GM06990 (cell line): Measurements from ENCODE around the gene NBL1.

Experiments used
- DNase-seq: peaks from one replicate; pipeline ENCODE4 v3.0.0-alpha.2; 2011; ENCODE audit not compliant: insufficient read length; ENCODE audit errors: extremely low read depth
- H3K27me3 ChIP-seq: replicated peaks from 2 replicates; pipeline ENCODE4 v1.6.0; 2011; ENCODE audit warnings: low read length; ENCODE audit not compliant: control insufficient read depth, insufficient read depth
- H3K36me3 ChIP-seq: 2 replicates; pipeline ENCODE4 v1.5.1; 2011; ENCODE audit warnings: low read length; ENCODE audit not compliant: control insufficient read depth, insufficient read depth
- H3K4me3 ChIP-seq: replicated peaks from 2 replicates; pipeline ENCODE4 v1.5.1; 2011; ENCODE audit warnings: low read depth, mild to moderate bottlenecking, control low read depth, low read length
- TF ChIP-seq, protein P1 (sequence below): IDR thresholded peaks from 2 replicates; pipeline ENCODE4 v1.5.1; 2011; ENCODE audit warnings: low read length, control low read depth, mild to moderate bottlenecking, inconsistent platforms; ENCODE audit not compliant: insufficient read depth, poor library complexity, severe bottlenecking

The NBL1 gene

DNA sequence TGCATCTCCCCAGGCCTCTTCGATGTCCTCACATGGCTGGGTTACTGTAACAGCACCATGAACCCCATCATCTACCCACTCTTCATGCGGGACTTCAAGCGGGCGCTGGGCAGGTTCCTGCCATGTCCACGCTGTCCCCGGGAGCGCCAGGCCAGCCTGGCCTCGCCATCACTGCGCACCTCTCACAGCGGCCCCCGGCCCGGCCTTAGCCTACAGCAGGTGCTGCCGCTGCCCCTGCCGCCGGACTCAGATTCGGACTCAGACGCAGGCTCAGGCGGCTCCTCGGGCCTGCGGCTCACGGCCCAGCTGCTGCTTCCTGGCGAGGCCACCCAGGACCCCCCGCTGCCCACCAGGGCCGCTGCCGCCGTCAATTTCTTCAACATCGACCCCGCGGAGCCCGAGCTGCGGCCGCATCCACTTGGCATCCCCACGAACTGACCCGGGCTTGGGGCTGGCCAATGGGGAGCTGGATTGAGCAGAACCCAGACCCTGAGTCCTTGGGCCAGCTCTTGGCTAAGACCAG is 34.9 kb downstream of the NBL1 start:
- Histone ChIP-seq H3K27me3 (no peaks in the 10 kb centered on the region; the same call in 1 of the 2 replicates), H3K4me3 (no peak overlapping the region), H3K36me3 (no peaks in the 10 kb centered on the region)
- DNase-seq, result no peak
- TF ChIP-seq, protein P1, sequence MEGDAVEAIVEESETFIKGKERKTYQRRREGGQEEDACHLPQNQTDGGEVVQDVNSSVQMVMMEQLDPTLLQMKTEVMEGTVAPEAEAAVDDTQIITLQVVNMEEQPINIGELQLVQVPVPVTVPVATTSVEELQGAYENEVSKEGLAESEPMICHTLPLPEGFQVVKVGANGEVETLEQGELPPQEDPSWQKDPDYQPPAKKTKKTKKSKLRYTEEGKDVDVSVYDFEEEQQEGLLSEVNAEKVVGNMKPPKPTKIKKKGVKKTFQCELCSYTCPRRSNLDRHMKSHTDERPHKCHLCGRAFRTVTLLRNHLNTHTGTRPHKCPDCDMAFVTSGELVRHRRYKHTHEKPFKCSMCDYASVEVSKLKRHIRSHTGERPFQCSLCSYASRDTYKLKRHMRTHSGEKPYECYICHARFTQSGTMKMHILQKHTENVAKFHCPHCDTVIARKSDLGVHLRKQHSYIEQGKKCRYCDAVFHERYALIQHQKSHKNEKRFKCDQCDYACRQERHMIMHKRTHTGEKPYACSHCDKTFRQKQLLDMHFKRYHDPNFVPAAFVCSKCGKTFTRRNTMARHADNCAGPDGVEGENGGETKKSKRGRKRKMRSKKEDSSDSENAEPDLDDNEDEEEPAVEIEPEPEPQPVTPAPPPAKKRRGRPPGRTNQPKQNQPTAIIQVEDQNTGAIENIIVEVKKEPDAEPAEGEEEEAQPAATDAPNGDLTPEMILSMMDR, result no peak

DNA sequence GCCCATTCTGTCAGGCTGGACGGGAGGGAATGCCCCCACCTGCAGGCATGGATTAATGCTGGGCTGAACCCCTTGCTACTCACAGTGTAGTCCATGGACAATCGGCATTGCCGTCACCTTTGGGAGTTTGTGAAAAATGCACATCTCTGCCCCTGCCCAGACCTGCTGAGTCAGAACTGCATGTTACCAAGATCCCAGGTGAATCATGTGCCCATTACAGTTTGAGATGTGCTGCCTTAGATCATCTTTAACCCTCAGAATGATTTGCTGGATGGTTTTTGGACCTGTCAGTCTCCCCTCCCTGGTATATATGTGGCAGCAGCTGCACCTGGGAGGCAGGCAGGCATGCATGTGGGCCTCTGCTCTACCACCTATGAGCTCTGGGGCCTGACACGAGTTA is 35.6 kb downstream of the NBL1 start:
- TF ChIP-seq, protein P1, result no peak
- Histone ChIP-seq H3K27me3 (no peaks in the 10 kb centered on the region; the same call in 1 of the 2 replicates), H3K36me3 (no peaks in the 10 kb centered on the region), H3K4me3 (no peak overlapping the region)
- DNase-seq, result no peak

DNA sequence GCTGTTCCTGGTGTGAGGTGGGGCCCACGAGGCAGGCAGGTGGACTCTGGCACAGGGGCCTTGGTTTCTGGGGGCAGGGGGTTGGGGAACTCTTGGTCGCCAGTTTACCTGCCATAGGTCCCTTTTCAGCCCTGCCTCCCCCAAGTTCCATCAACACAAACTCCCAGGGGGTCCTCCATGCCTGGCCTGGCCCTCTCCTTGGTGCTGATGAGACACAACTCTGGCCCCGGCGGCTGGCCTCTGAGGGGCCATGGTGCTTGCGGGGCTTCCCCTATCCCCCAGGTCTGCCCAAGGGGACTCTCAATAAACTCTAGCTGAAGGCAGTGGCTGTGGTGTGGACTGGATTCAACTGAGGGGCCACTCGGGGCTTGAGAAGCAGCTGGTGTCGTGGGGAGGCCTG is 36.5 kb downstream of the NBL1 start:
- TF ChIP-seq, protein P1, result no peak
- Histone ChIP-seq H3K36me3 (no peaks in the 10 kb centered on the region), H3K4me3 (no peak overlapping the region), H3K27me3 (no peaks in the 10 kb centered on the region; the same call in 1 of the 2 replicates)
- DNase-seq, result no peak

DNA sequence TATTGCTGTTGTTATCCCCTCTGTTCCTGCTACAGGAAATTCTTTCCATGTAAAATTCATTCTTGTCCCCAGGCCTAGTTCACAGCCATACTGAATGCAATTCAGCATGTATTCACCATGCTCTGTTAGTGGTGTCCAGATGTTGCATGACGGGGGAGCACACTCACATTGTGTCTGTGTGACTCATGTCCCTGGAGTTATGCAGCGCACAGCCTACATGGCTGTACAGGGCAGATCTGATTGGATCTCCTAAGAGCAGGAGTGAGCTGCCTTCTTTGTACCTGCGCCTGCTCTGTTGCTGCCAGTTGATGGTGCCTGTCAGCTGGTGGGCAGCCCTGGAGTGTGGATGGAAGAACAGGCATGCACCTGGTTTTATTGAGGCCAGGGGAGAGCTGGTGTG is 38.1 kb downstream of the NBL1 start:
- no peak for DNase-seq
- Histone ChIP-seq H3K4me3 (no peak overlapping the region), H3K36me3 (no peaks in the 10 kb centered on the region), H3K27me3 (no peaks in the 10 kb centered on the region)
- TF ChIP-seq, protein P1, result no peak

DNA sequence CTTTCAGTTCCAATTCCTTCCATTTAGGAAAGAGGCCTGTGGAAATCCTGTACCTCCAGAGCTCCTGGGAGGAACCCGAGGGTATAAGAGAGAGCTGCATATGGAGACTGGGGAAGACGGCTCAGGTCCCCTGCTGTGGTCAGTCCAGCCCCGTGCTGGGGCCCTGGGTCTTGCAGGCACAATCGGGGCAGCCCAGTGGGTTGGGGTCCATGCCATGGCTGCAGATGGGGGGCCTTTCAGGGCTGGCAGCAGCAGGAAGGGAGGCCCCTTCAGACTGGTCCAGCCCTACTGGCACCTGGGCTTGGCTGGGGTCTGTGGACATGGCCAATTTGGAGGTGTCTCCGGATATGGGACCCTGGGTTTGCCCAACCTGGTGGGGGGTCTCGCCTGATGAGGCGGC is 38.8 kb downstream of the NBL1 start:
- Histone ChIP-seq H3K36me3 (no peaks in the 10 kb centered on the region; the same call in 1 of the 2 replicates), H3K4me3 (no peak overlapping the region), H3K27me3 (no peaks in the 10 kb centered on the region)
- TF ChIP-seq, protein P1, result no peak
- DNase-seq, result no peak

DNA sequence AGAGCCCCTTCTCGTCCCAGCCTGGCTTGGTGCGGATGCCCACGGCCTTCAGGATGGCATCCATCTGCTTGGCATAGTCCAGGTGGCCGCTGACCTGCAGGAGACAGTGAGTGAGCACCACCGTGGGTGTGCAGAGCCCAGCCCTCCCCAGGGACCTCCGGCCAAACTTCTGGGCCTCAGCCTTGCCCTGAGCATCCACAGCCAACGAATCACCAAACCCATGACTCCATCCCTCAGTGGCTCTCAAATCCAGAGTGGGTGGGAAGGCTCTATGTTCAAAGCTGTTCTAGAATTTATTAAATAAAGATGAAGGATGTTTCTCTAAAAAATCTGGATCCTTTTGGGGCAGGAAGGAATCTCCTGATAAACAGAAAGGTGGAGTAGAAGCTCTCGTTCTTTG is 39.2 kb downstream of the NBL1 start:
- no peaks in the 10 kb centered on the region; the same call in none of the 2 replicates for H3K36me3 ChIP-seq
- TF ChIP-seq, protein P1, result no peak
- DNase-seq, result no peak
- H3K4me3 ChIP-seq, result no peak overlapping the region
- no peaks in the 10 kb centered on the region for H3K27me3 ChIP-seq
